Spleen (tissue), 7 donors: ENCODE results near the gene OR13C4.

Source experiments
- POLR2A ChIP-seq, 3 donors: fragments of 450-650 bp; IDR thresholded peaks; one replicate each; pipeline ENCODE4 v1.5.1; 2017; ENCODE audit warnings: antibody characterized with exemption in 3 of 3, mild to moderate bottlenecking in 1 of 3
- POLR2AphosphoS5 ChIP-seq, 3 donors: sonication (generic); formaldehyde crosslinking; IDR thresholded peaks; one replicate each; pipeline ENCODE4 v1.5.1; 2017; ENCODE audit warnings: antibody characterized with exemption in 3 of 3
- TF ChIP-seq, protein P1 (sequence below), 11 experiments: fragments of 200-600 bp in 7 of 11; fragments of 450-650 bp in 4 of 11; sonication (generic) in 4 of 11; IDR thresholded peaks in 8 of 11; conservative IDR thresholded peaks in 3 of 11; 1 replicate in 7 of 11; 2 replicates in 4 of 11; pipeline versions ENCODE4 v1.4.0 to v1.8.0; 2016 to 2021; ENCODE audit warnings: antibody characterized with exemption in 11 of 11, inconsistent platforms in 4 of 11, mild to moderate bottlenecking in 1 of 11
- donor health status: DM: no; HTN: no; CAD: no; lungs with moderate emphysema.
- donor health status: DM: no; HTN: no; CAD: no.
- donor health status: DM: no; HTN: no; CAD: no.

GRCh38 chr9:104556830-104557634, 30.0 kb upstream of the OR13C4 start:
- TF ChIP-seq POLR2A (IDR thresholded peaks at IDR 0.05) (no peak), POLR2AphosphoS5 (IDR thresholded peaks at IDR 0.05) (no peak)
- TF ChIP-seq, protein P1, sequence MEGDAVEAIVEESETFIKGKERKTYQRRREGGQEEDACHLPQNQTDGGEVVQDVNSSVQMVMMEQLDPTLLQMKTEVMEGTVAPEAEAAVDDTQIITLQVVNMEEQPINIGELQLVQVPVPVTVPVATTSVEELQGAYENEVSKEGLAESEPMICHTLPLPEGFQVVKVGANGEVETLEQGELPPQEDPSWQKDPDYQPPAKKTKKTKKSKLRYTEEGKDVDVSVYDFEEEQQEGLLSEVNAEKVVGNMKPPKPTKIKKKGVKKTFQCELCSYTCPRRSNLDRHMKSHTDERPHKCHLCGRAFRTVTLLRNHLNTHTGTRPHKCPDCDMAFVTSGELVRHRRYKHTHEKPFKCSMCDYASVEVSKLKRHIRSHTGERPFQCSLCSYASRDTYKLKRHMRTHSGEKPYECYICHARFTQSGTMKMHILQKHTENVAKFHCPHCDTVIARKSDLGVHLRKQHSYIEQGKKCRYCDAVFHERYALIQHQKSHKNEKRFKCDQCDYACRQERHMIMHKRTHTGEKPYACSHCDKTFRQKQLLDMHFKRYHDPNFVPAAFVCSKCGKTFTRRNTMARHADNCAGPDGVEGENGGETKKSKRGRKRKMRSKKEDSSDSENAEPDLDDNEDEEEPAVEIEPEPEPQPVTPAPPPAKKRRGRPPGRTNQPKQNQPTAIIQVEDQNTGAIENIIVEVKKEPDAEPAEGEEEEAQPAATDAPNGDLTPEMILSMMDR (IDR thresholded peaks at IDR 0.05 in 8 of 11, conservative IDR thresholded peaks at IDR 0.05 in 3 of 11): no peak
